HEK293 (cell line): Measurements from ENCODE around the gene RAD51.

Experiments used
- ZNF174 ChIP-seq: fragments of 450-650 bp; formaldehyde crosslinking; IDR thresholded peaks from 2 replicates; pipeline ENCODE4 v1.5.0; 2017; ENCODE audit warnings: missing biosample characterization, mild to moderate bottlenecking, missing genetic modification characterization
- ZNF433 ChIP-seq: fragments of 450-650 bp; formaldehyde crosslinking; IDR thresholded peaks from 2 replicates; pipeline ENCODE4 v1.5.1; 2016; ENCODE audit warnings: missing biosample characterization, missing genetic modification characterization, low read depth
- ZNF558 ChIP-seq: fragments of 450-650 bp; formaldehyde crosslinking; IDR thresholded peaks from 2 replicates; pipeline ENCODE4 v1.5.1; 2016; ENCODE audit warnings: missing biosample characterization, missing genetic modification characterization

DNA sequence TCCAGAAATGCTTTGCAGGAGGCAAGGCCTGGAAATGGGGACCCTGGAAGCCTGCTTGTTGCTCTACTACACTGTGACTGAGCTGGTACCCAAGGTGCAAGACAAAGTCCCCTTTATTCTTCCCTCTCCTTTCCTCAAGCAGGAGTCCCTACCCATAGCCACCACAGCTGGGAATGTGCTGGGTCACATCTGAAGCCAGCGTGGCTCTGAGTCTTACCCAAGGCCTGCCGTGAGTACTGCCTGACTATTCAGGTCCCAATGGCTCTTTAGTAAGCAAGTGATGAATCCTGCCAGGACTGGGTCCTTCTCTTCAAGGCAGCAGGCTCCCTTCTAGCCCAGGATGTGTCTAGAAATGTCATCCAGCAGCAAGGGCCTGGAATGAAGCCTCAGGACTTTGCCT, 9.6 kb upstream of the RAD51 start:
- no peak for TF ChIP-seq ZNF558 (tag by site-specific recombination)
- TF ChIP-seq ZNF433, result no peak
- TF ChIP-seq ZNF174 (tag by site-specific recombination), result no peak
